T47D (cell line): ENCODE results near the gene NEK9.

Experiments
- DNase-seq, 2 experiments: peaks; one replicate each; pipeline versions ENCODE4 v3.0.0 to v3.0.0-alpha.2; 2011 to 2012; ENCODE audit warnings: low read depth in 1 of 2, low spot score in 1 of 2
- JUND ChIP-seq: IDR thresholded peaks from 2 replicates; pipeline ENCODE4 v1.6.1; 2012; ENCODE audit warnings: low read depth
- in situ Hi-C: cut with HindIII; loops from 2 replicates; pipeline ENCODE4 v1.10.0; 2016; ENCODE audit warnings: low sequenced_read_pairs, low pct_unique_long_range_greater_than_20kb

The NEK9 gene

GRCh38 chr14:75066691-75067090 is 60.2 kb downstream of the NEK9 start:
- no peak for TF ChIP-seq JUND
- DNase-seq = no peak
- in situ Hi-C loops = no loop called here

- in situ Hi-C loops = no loop called here
Observed at GRCh38 chr14:75064205-75064567, 62.7 kb downstream of the NEK9 start.

GRCh38 chr14:75063491-75064204 is 63.2 kb downstream of the NEK9 start, which contains the start of gene ACYP1:
Gene ACYP1, minus strand, starts transcription at chr14:75064024. Its CDS starts 471 bp downstream, at chr14:75063553.
- TF ChIP-seq JUND = no peak
- in situ Hi-C loops = no loop called here

More at GRCh38 chr14:75064205-75064567, 62.7 kb downstream of the NEK9 start:
- DNase-seq = no peak
- TF ChIP-seq JUND = no peak

GRCh38 chr14:75063013-75063412 is 63.8 kb downstream of the NEK9 start:
- DNase-seq = no peak
- in situ Hi-C loops = no loop called here
- no peak for TF ChIP-seq JUND

More at GRCh38 chr14:75063491-75064204, 63.2 kb downstream of the NEK9 start, which contains the start of gene ACYP1:
- DNase-seq = peak; percentile 77 to 95

- DNase-seq = no peak
- no peak for TF ChIP-seq JUND
- in situ Hi-C loops = no loop called here
Observed at GRCh38 chr14:75060420-75060819, 66.4 kb downstream of the NEK9 start.

- in situ Hi-C loops = no loop called here
- TF ChIP-seq JUND = no peak
- no peak for DNase-seq
Observed at GRCh38 chr14:75059642-75060041, 67.2 kb downstream of the NEK9 start.

- DNase-seq = no peak
- no peak for TF ChIP-seq JUND
- in situ Hi-C loops = no loop called here
Observed at GRCh38 chr14:75054421-75054820, 72.4 kb downstream of the NEK9 start.

- no peak for TF ChIP-seq JUND
- DNase-seq = no peak
- in situ Hi-C loops = no loop called here
Observed at GRCh38 chr14:75053396-75054291, 73.2 kb downstream of the NEK9 start.

- TF ChIP-seq JUND = no peak
- in situ Hi-C loops = no loop called here
- DNase-seq = no peak
Observed at GRCh38 chr14:75051556-75051899, 75.3 kb downstream of the NEK9 start.

GRCh38 chr14:75050852-75051555 is 75.8 kb downstream of the NEK9 start, which contains the start of gene MLH3:
Gene MLH3, minus strand, starts transcription at chr14:75051467. Its CDS starts 1,812 bp downstream, at chr14:75049655.
- peak; percentile 90 to 93 for DNase-seq
- no peak for TF ChIP-seq JUND
- in situ Hi-C loops = no loop called here

GRCh38 chr14:75049731-75050201 is 77.1 kb downstream of the NEK9 start:
- no peak for DNase-seq
- in situ Hi-C loops = no loop called here
- TF ChIP-seq JUND = no peak

GRCh38 chr14:75049136-75049535 is 77.7 kb downstream of the NEK9 start:
- no peak for DNase-seq
- TF ChIP-seq JUND = no peak
- in situ Hi-C loops = no loop called here
